Right lobe of liver (tissue), 6 donors: ENCODE measurements around the gene SLC5A6. TPM values are rescaled to one million over a fixed set of nuclear protein-coding genes. Genes with fewer than 3 reads are reported as not detected.

ENCODE experiments used
- ATAC-seq, 4 donors: fragments of 200-7000 bp; cut with Tn5 transposase; one replicate each; pipeline ENCODE4 v1.9.1; 2020; ENCODE audit warnings: mild to moderate bottlenecking in 4 of 4, moderate library complexity in 4 of 4
- DNase-seq, 3 donors: peaks; one replicate each; pipeline ENCODE4 v3.0.0-alpha.2; 2020
- H3K27ac ChIP-seq, 3 donors: fragments of 200-600 bp; one replicate each; pipeline ENCODE4 v1.8.0; 2022
- H3K27me3 ChIP-seq, 2 donors: fragments of 200-600 bp; one replicate each; pipeline ENCODE4 v1.8.0; 2022
- H3K36me3 ChIP-seq, 4 donors: fragments of 200-600 bp; sonication (generic) in 1 of 4; one replicate each; pipeline versions ENCODE4 v1.5.1 to v1.8.0; 2017 to 2022; ENCODE audit warnings: control low read depth in 1 of 4
- H3K4me1 ChIP-seq, 4 donors: fragments of 200-600 bp; sonication (generic) in 1 of 4; one replicate each; pipeline versions ENCODE4 v1.5.1 to v1.8.0; 2017 to 2022; ENCODE audit warnings: control low read depth in 1 of 4
- H3K4me3 ChIP-seq, 3 donors: fragments of 200-600 bp; one replicate each; pipeline ENCODE4 v1.8.0; 2022
- H3K9me3 ChIP-seq, 4 donors: fragments of 200-600 bp; sonication (generic) in 1 of 4; one replicate each; pipeline versions ENCODE4 v1.5.1 to v1.8.0; 2017 to 2022; ENCODE audit warnings: control low read depth in 1 of 4
- POLR2A ChIP-seq: fragments of 450-650 bp; IDR thresholded peaks from one replicate; pipeline ENCODE4 v1.6.1; 2017; ENCODE audit warnings: antibody characterized with exemption, mild to moderate bottlenecking
- WGBS: methylation state at CpG from one replicate; pipeline ENCODE4 v1.1.6; 2018; ENCODE audit warnings: low coverage, low lambda C conversion rate; ENCODE audit not compliant: insufficient coverage; ENCODE audit errors: missing lambda C conversion rate; 5-methylcytosine and 5-hydroxymethylcytosine counted together
- intact Hi-C, 2 donors: fragments of 100-400 bp; cut with DNase I; formaldehyde crosslinking; loops; one replicate each; pipeline versions ENCODE4 v1.11.2 to v1.14.1; 2022
- total RNA-seq, 6 experiments: library from RNA; depleted of rRNA in 2 of 6; stranded (reverse); fragments of >200 nt in 2 of 6; fragmentation: NEBNext Ultra II Directional in 3 of 6; extraction: Animal tissue kit (Norgen Biotek cat#: 25700) in 3 of 6; gene quantifications; one replicate each; pipeline versions ENCODE4 v1.1.0 to v1.2.4, GENCODE V29; 2016 to 2023
- TF ChIP-seq, protein P1 (sequence below), 4 donors: fragments of 200-600 bp in 3 of 4; fragments of 450-650 bp in 1 of 4; IDR thresholded peaks; one replicate each; pipeline versions ENCODE4 v1.5.1 to v1.8.0; 2016 to 2022; ENCODE audit warnings: antibody characterized with exemption in 4 of 4, mild to moderate bottlenecking in 2 of 4
- donor health status: DM: no; HTN: yes; CAD: no.
- donor health status: DM: no; HTN: no; CAD: no.
- donor health status: DM: no; HTN: no; CAD: no.
- donor health status: DM: no; HTN: yes; CAD: no.
- donor health status: DM: no; HTN: yes; CAD: no.

SLC5A6 gene
- total RNA-seq, 6 experiments from 2014 or later, result 57.5 to 151 (median 90.3) TPM

DNA sequence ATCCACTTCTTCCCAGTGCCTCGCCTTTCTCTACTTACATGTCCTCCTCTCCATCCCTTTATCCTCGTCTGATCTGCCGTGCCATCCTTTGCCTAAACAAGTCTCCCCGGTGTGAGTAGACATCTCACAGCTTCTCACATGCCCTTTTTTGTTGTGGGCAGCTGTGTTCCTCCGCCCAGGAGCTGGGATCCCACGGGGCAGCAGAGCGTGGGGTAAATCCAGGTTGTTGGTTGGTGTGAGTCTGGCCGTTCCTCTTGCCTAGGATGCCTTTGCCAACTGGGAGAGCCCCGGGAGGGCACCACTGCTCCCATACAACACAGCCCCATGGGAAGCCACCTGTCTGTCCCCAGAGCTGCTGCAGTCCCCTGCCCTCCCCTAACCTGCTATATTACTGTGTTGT lies 28.3 kb upstream of the SLC5A6 start:
- Histone ChIP-seq H3K36me3 (peaks cover 0 to 87% (median 38%) of the 10 kb centered on the region in 4 donors), H3K27ac (no peak overlapping the region), H3K4me3 (no peak overlapping the region), H3K9me3 (no peaks in the 10 kb centered on the region), H3K4me1 (no peaks in the 10 kb centered on the region), H3K27me3 (no peaks in the 10 kb centered on the region)
- no peak for ATAC-seq
- no peak for DNase-seq
- WGBS, result 88% methylated on average over 4 of the region's 9 CpGs
- TF ChIP-seq, protein P1, sequence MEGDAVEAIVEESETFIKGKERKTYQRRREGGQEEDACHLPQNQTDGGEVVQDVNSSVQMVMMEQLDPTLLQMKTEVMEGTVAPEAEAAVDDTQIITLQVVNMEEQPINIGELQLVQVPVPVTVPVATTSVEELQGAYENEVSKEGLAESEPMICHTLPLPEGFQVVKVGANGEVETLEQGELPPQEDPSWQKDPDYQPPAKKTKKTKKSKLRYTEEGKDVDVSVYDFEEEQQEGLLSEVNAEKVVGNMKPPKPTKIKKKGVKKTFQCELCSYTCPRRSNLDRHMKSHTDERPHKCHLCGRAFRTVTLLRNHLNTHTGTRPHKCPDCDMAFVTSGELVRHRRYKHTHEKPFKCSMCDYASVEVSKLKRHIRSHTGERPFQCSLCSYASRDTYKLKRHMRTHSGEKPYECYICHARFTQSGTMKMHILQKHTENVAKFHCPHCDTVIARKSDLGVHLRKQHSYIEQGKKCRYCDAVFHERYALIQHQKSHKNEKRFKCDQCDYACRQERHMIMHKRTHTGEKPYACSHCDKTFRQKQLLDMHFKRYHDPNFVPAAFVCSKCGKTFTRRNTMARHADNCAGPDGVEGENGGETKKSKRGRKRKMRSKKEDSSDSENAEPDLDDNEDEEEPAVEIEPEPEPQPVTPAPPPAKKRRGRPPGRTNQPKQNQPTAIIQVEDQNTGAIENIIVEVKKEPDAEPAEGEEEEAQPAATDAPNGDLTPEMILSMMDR (IDR thresholded peaks at IDR 0.05), result no peak
- TF ChIP-seq POLR2A, result no peak
- intact Hi-C loops, result no loop called here

DNA sequence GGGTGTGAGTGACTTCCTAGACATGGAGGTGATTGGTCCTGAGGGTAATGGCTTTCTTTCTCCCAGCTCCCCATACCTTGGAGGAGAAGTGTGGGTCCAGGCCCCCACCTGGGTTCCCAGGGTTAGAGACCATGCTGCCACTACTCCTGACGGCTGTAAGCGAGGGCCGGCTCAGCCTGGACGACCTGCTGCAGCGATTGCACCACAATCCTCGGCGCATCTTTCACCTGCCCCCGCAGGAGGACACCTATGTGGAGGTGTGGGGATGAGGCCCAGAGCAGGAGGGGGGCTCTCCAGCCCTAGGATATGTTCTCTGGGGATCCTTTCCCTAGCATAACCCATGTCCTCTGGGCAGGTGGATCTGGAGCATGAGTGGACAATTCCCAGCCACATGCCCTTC lies 26.9 kb upstream of the SLC5A6 start:
- Histone ChIP-seq H3K4me1 (no peaks in the 10 kb centered on the region), H3K27ac (no peak overlapping the region), H3K4me3 (no peak overlapping the region), H3K9me3 (no peaks in the 10 kb centered on the region), H3K36me3 (peaks cover 0 to 100% (median 45%) of the 10 kb centered on the region in 4 donors), H3K27me3 (no peaks in the 10 kb centered on the region)
- TF ChIP-seq POLR2A, result no peak
- TF ChIP-seq, protein P1 (IDR thresholded peaks at IDR 0.05), result no peak
- intact Hi-C loops, result no loop called here
- ATAC-seq, result no peak
- no CpG with 5 or more reads among the region's 8 CpGs for WGBS
- DNase-seq, result no peak

DNA sequence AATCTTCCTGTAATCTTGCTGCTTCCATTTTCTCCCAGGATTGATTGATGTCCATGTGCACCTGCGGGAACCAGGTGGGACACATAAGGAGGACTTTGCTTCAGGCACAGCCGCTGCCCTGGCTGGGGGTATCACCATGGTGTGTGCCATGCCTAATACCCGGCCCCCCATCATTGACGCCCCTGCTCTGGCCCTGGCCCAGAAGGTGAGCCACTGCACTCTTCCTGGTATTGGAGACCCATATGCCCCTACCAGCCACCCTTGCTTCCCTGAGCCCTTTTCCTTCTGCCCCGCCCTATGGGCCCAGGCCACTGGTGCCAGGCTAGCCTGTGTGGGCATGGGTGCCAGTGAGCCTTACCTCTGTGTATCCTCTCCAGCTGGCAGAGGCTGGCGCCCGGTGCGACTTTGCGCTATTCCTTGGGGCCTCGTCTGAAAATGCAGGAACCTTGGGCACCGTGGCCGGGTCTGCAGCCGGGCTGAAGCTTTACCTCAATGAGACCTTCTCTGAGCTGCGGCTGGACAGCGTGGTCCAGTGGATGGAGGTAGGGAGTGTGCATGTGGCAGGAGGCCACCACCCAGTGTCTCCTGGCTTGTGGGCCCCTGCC lies 25.4 kb upstream of the SLC5A6 start:
- WGBS, result 100% methylated on average over 2 of the region's 15 CpGs

DNA sequence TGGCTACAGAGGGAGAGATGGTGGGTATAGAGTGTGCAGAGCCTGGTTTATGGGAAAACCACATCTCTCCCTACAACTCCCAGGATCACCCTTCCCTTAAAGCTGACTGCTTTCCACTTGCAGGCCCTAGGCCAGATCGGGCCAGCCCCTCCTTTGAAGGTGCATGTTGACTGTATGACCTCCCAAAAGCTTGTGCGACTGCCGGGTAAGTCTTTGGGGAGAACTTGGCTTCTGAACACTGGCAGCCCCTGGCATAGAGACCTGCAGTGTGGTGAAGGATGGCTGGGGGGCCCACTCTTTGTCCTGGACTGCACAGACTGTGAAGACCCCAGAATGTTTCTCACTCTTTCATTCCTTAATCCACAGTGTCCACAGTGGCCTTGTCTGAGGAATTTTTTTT lies 24.6 kb upstream of the SLC5A6 start:
- TF ChIP-seq POLR2A, result no peak
- TF ChIP-seq, protein P1 (IDR thresholded peaks at IDR 0.05), result no peak
- Histone ChIP-seq H3K36me3 (peaks cover 0 to 100% (median 56%) of the 10 kb centered on the region in 4 donors), H3K27me3 (no peaks in the 10 kb centered on the region), H3K4me1 (no peaks in the 10 kb centered on the region), H3K4me3 (no peak overlapping the region), H3K27ac (no peak overlapping the region), H3K9me3 (no peaks in the 10 kb centered on the region)
- ATAC-seq (no peak), DNase-seq (no peak)
- intact Hi-C loops, result no loop called here
- WGBS, result no CpG with 5 or more reads among the region's 3 CpGs

More for the DNA sequence above, 25.4 kb upstream of the SLC5A6 start:
- H3K27ac ChIP-seq, result no peak overlapping the region
- ATAC-seq (no peak), DNase-seq (no peak)
- H3K4me1 ChIP-seq, result no peaks in the 10 kb centered on the region
- H3K9me3 ChIP-seq, result no peaks in the 10 kb centered on the region
- H3K36me3 ChIP-seq, result peaks cover 0 to 100% (median 53%) of the 10 kb centered on the region in 4 donors
- H3K27me3 ChIP-seq, result no peaks in the 10 kb centered on the region
- H3K4me3 ChIP-seq, result no peak overlapping the region
- TF ChIP-seq, protein P1 (IDR thresholded peaks at IDR 0.05), result no peak
- TF ChIP-seq POLR2A, result no peak
- intact Hi-C loops, result no loop called here
